Urothelium cell line (cell line): ENCODE data around the gene NOTCH2.

Experiments
- DNase-seq: peaks from one replicate; pipeline ENCODE4 v3.0.0; 2011; ENCODE audit warnings: low spot score, mixed read lengths
- FAIRE-seq: peaks from 2 replicates; lab custom pipeline; 2011; peaks lifted over from hg19 to GRCh38; lab: Jason Lieb, UNC

The NOTCH2 gene

GRCh38 chr1:119948342-119949214, 120.9 kb downstream of the NOTCH2 start:
- peak; percentile 66 for DNase-seq
- FAIRE-seq: peak; percentile 71

- FAIRE-seq: no peak
These were observed 122.0 kb downstream of the NOTCH2 start for GRCh38 chr1:119947468-119947867.

DNA sequence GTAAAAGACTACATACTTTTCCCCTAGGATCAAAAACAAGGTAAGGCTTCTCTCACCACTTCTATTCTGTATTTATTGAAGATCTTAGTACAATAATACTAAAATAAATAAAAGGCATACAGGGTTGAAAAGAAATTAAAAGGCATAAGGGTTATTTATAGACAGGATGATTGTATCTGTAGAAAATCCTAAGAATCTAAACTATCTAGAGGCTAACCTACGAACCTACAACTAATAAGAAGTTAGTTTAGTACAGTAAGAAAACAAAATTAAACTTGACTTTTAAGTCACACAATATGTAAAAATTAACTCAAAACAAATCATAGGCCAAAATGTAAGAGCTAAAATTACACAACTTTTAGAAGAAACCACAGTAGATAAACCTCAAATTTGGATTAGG, 122.7 kb downstream of the NOTCH2 start:
- DNase-seq (no peak), FAIRE-seq (no peak)

More at GRCh38 chr1:119947468-119947867, 122.0 kb downstream of the NOTCH2 start:
- DNase-seq: no peak

DNA sequence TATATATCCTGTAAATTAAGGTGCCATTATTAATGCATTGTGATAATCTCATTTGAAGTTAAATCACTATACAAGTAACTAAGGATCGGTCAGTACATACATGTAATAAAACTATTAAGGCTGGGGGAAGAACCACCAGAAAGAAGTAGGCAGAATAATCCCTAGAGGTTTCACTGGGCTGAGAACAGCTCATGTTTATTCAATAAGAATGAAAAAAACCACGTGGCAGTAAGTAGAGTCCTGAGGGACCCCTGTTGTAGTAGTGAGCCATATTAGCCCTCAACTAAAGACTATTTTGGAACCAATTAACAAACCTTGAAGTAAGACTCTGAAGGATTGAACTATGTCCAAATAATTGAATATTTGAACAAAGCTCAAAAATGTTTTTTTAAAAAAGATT, 126.2 kb downstream of the NOTCH2 start:
- FAIRE-seq (no peak), DNase-seq (no peak)

DNA sequence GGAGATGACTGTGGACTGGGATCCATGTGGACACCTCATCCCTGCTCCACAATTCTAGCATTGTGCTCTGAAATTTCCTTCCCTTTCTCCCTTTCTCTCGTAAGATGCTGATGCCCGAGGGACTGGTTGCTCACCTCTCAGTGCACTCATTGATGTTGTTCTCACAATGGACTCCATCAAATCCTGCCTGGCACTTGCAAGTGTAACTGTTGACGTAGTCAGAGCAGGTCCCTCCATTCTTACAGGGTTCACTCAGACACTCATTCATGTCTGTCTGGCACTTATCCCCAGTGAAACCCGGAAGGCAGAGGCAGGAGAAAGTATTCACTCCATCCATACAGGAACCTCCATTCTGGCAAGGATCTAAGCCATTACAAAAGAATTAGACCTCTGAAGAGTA, 128.1 kb downstream of the NOTCH2 start:
- FAIRE-seq (peak; percentile 32), DNase-seq (no peak)

DNA sequence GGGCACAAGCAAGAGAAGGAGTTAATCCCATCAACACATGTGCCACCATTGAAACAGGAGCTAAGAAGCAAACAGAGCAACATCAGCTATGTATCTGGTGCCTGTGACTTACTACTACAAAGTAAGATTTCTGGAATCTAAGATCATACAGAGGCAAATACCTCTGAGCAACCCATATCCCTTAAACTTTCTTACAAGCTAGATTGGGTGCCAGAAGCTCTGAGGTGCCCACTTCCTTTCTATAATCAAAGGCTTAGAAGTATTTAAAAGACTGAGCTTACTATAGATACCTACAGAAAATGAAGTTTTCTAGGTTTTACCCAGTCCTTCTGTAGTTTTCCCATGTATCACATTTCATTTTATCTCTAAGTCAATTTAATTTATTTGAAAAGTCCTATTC, 128.8 kb downstream of the NOTCH2 start:
- DNase-seq: no peak

DNA sequence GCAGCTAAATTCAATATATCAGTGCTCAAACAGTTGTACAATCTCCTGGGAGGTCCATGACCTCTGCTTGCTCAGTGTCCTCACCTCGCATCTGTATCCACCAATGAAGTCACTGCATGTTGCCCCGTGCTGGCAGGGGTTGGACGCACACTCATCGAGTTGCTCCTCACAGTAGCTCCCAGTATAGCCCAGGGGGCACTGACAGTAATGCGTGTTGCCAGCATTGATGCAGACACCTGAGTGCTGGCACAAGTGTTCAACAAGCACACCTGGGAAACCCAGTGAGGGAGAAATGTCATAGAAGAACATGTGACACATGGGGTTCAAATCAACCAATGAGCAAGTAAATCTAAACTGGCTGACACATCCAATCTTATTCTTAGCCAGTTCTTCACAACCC, 132.3 kb downstream of the NOTCH2 start:
- DNase-seq: no peak
- no peak for FAIRE-seq

More for the DNA sequence above, 128.8 kb downstream of the NOTCH2 start:
- no peak for FAIRE-seq

DNA sequence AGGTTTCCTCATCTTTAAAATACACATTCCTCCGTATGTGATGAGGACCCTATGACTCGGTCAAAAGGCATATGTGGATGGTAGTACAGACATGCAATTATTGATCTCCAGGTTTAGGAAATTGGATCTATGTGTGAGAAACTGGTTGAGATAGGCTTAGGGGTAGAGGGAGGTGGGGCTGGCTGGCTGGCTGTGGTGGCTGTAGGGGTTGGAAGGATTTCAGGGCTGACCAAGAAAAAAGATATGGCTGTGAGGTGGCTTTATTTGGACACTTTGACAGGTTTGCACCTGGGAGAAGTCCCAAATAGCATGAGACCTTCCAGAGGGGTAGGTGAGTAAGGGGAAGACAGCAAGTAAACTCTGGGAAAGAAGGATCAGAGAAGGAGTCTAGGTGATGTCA, 133.5 kb downstream of the NOTCH2 start:
- no peak for FAIRE-seq

GRCh38 chr1:119935373-119935772, 134.1 kb downstream of the NOTCH2 start:
- DNase-seq (no peak), FAIRE-seq (peak; percentile 44)

More for the DNA sequence above, 133.5 kb downstream of the NOTCH2 start:
- DNase-seq: no peak

DNA sequence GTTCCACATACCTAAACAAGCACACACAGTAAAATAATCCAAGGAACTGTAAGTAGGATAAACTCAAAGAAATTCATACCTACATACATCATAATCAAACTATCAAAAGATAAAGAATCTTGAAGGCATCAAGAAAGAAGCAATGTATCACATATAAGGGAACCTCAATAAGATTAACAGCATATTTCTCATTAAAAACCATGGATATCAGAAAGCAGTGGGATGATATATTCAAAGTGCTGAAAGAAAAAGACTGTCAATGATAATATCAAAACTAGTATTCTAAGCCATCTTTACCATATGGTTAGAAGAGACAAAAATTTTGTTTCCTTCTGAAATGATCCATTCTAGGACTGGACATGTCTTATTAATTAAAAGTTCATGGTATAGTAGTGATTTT, 136.1 kb downstream of the NOTCH2 start:
- FAIRE-seq (no peak), DNase-seq (no peak)

DNA sequence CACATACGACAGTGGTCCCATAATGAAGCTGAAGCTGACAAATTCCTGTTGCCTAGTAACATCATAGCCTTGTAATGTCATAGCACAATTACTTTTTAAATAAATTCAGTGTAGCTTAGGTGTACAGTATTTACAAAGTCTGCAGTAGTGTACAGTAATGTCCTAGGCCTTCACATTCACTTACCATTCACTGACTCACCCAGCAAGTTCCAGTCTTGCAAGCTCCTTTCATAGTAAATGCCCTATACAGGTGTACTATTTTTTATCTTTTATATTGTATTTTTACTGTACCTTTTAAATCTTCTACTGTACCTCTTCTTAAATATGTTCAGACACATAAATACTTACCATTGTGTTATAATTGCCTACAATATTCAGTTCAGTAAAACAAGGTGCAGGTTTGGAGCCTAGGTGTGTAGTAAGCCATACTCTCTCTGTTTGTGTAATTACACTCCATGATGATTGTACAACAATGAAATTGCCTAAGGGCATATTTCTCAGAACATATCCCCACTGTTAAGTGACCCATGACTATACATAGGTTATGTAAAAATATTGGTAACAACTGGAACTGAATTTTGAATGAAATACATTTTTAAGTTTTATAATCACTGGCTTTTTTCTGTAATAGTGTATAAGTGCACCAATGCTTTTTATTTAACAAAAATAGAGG, 139.7 kb downstream of the NOTCH2 start:
- no peak for DNase-seq
- no peak for FAIRE-seq

DNA sequence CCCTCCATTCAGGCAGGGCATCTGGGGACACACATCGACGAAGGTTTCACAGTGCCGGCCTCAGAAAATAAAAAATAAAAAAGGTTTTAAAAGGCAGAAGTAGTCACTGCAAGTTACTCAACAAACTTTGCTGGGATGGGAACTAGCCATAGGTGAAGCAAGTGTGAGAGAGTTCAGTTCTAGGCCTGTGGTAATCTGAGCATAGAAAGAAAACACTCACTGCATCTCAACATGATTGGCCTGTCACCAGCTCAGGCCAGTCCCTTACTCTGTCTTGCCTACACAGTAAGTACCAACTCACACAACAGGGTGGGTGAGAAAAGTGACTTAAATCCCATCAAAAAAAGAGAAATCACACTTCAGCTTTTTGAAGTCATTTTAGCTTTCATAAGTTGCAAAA, 142.9 kb downstream of the NOTCH2 start:
- no peak for DNase-seq
- FAIRE-seq: no peak

- no peak for FAIRE-seq
- DNase-seq: no peak
These were observed 144.2 kb downstream of the NOTCH2 start for GRCh38 chr1:119924948-119925898.

DNA sequence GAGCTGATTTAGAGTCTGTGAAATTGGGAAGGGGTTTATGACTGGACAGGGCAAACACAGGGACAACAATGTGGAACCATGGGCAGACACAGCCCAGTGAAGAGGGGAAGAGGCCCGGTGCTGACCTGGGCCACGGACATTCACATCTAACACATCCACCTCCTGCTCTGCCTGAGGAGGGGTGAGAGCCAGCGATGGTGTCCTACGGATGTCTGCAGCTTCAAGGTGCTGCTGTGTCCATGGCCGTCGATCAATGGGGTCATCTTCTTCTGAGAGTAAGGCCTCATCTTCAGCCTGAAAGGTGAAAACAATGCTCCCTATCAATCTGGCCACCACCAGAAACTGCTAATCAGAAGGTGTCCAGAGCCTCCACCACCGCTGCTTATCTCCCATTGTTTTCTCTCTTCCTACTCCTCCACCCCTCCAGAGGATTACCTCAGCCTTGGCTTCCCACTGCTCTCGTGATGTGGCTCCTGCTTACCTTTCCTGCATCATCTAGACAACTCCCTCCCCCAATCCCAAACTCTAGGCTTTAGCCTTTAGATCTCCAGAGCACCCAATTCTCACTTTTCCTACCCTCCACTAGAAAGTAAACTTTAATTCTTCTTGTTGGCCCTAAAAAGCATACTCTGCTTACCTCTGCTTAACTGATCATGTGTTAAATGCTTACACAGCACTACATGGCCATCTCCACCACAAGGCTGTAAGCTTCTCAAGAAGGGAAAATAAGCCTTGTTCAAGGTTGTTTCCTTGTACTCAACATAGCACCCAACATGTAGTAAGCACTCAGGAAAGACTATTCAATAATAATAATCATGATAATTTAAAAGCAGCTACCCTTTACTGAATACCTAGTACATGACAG, 149.1 kb downstream of the NOTCH2 start:
- DNase-seq: no peak
- FAIRE-seq: no peak

GRCh38 chr1:119919241-119919640, 150.2 kb downstream of the NOTCH2 start:
- FAIRE-seq: no peak
- no peak for DNase-seq

- FAIRE-seq: peak; percentile 55
These were observed 151.2 kb downstream of the NOTCH2 start for GRCh38 chr1:119918301-119918700.

DNA sequence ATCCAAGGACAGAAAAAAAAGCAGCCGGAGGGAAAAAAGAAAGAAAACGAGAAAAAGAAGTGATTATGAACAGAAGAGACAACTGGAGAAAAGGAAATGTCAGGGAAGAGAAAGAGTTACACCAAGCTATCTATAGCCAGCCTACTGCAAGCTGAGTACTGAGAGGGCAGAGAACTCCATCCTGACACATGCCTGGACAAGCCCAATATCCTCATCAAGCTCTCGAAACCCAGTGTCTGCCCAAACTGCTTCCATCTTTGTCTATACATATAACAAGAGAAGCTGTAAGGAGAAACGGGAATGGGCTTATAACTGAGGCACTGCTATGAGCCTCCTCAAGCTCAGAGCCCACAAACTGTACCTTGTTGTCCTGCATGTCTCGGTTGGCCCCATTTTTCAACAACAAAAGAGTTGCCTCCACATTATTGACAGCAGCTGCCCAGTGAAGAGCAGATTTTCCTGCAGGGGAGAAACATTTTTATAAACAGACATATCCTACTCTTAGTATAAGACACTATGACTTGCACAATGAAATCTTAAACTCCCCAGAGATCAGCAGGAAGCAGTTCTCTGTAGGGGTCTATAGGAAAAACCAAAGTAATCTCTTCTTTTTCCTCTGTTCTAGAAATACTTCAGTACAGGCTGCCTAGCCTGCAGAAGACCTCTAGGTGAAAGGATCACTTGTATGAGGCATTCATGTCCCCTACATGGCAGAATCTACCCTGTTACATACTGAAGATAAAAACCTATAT, 152.0 kb downstream of the NOTCH2 start:
- FAIRE-seq (no peak), DNase-seq (no peak)

More at GRCh38 chr1:119918301-119918700, 151.2 kb downstream of the NOTCH2 start:
- DNase-seq: no peak

DNA sequence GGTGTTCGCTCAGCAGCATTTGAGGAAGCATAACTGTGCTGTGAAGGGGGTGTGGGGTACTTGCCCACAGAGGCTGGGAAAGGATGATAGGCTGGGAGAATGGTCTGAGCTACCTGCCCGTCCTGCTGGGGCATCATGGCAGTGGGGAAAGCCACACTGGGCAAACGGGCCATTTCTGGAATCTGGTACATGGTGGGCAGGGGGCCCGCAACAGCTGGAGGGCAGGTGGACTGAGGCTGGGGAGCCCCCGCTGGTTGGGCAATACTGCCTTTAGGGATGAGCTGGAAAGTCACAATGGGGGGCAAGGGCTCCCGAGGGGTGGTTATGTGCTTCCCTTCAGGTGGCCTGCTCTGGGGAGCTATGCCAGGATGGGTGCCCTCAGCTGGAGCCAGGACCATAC, 153.9 kb downstream of the NOTCH2 start:
- DNase-seq (no peak), FAIRE-seq (no peak)

GRCh38 chr1:119914071-119914470, 155.4 kb downstream of the NOTCH2 start:
- DNase-seq (no peak), FAIRE-seq (no peak)
